Measurements from ENCODE around the gene KCNQ1. TPM values are rescaled to one million over a fixed set of nuclear protein-coding genes. Genes with fewer than 3 reads are reported as not detected.

KCNQ1 gene
- total RNA-seq, 3 donors from 2014 or later = 3.6 to 6.2 (median 5.1) TPM

GRCh38 chr11:2482204-2482603 lies 37.4 kb downstream of the KCNQ1 start:
- DNase-seq (ENCODE audit: low spot score in 2 of 2) = no peak
- H3K27me3 ChIP-seq = peaks cover 0 to 4% of the 10 kb centered on the region in 2 donors
- no peaks in the 10 kb centered on the region for H3K36me3 ChIP-seq
- no peak overlapping the region for H3K4me3 ChIP-seq
- no peak overlapping the region for H3K27ac ChIP-seq
- intact Hi-C loops (cut with DNase I; ENCODE audit: low total_unique reads) = no loop called here
- H3K4me1 ChIP-seq = no peaks in the 10 kb centered on the region
- peaks cover 9 to 24% of the 10 kb centered on the region in 2 donors for H3K9me3 ChIP-seq
- TF ChIP-seq POLR2A (IDR thresholded peaks at IDR 0.05) (no peak), POLR2AphosphoS5 (IDR thresholded peaks at IDR 0.05) (no peak)
- TF ChIP-seq, protein P1, sequence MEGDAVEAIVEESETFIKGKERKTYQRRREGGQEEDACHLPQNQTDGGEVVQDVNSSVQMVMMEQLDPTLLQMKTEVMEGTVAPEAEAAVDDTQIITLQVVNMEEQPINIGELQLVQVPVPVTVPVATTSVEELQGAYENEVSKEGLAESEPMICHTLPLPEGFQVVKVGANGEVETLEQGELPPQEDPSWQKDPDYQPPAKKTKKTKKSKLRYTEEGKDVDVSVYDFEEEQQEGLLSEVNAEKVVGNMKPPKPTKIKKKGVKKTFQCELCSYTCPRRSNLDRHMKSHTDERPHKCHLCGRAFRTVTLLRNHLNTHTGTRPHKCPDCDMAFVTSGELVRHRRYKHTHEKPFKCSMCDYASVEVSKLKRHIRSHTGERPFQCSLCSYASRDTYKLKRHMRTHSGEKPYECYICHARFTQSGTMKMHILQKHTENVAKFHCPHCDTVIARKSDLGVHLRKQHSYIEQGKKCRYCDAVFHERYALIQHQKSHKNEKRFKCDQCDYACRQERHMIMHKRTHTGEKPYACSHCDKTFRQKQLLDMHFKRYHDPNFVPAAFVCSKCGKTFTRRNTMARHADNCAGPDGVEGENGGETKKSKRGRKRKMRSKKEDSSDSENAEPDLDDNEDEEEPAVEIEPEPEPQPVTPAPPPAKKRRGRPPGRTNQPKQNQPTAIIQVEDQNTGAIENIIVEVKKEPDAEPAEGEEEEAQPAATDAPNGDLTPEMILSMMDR (IDR thresholded peaks at IDR 0.05) = no peak

DNA sequence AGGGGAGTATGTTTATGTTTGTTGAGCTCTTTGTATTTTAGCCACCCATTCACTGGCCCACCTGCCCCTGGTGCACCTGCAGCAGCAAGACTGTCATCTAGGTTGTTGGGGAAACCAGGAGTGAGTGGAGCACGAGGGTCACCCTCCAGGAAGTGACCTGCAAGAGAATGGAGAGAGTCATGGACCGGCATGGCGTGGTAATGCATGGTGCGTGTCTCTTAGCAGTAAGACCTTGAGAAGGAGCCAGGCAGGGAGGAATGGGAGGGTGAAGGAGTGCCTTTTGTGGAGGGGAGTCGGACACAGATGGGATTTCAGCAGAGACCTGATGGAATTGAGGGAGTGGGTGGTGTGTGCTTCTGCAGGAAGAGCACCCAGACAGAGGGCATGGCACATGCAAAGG lies 37.9 kb downstream of the KCNQ1 start:
- DNase-seq (ENCODE audit: low spot score in 2 of 2) = no peak

DNA sequence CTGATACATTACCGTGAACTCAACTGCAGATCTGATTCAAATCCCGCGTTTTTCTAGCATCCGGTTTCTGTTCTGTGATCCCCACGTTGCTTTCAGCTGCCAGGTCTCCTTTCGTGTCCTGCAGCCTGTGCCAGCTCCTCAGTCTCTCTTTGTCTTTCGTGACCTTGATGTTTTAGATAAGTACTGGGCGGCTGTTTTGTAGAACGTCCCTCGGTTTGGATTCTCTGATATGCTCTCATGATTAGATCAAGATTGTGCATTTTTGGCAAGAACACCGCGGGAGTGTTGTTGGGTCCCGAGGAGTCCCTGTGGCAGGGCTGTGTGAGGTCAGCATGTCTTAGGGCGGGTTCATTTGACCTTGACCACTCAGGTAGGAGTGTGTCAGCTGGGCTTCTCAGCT lies 38.6 kb downstream of the KCNQ1 start:
- no peak for TF ChIP-seq POLR2AphosphoS5 (IDR thresholded peaks at IDR 0.05)
- TF ChIP-seq, protein P1 (IDR thresholded peaks at IDR 0.05) = no peak
- no peak for TF ChIP-seq POLR2A (IDR thresholded peaks at IDR 0.05)
- Histone ChIP-seq H3K9me3 (peaks cover 13 to 36% of the 10 kb centered on the region in 2 donors), H3K27me3 (peaks cover 0 to 4% of the 10 kb centered on the region in 2 donors), H3K36me3 (no peaks in the 10 kb centered on the region), H3K27ac (no peak overlapping the region), H3K4me3 (no peak overlapping the region), H3K4me1 (no peaks in the 10 kb centered on the region)
- DNase-seq (ENCODE audit: low spot score in 2 of 2) = no peak
- intact Hi-C loops (cut with DNase I; ENCODE audit: low total_unique reads) = no loop called here

More for the DNA sequence above, 37.9 kb downstream of the KCNQ1 start:
- intact Hi-C loops (cut with DNase I; ENCODE audit: low total_unique reads) = no loop called here
- Histone ChIP-seq H3K36me3 (no peaks in the 10 kb centered on the region), H3K4me1 (no peaks in the 10 kb centered on the region), H3K27me3 (peaks cover 0 to 4% of the 10 kb centered on the region in 2 donors), H3K4me3 (no peak overlapping the region), H3K9me3 (peaks cover 9 to 30% of the 10 kb centered on the region in 2 donors), H3K27ac (no peak overlapping the region)
- no peak for TF ChIP-seq POLR2AphosphoS5 (IDR thresholded peaks at IDR 0.05)

DNA sequence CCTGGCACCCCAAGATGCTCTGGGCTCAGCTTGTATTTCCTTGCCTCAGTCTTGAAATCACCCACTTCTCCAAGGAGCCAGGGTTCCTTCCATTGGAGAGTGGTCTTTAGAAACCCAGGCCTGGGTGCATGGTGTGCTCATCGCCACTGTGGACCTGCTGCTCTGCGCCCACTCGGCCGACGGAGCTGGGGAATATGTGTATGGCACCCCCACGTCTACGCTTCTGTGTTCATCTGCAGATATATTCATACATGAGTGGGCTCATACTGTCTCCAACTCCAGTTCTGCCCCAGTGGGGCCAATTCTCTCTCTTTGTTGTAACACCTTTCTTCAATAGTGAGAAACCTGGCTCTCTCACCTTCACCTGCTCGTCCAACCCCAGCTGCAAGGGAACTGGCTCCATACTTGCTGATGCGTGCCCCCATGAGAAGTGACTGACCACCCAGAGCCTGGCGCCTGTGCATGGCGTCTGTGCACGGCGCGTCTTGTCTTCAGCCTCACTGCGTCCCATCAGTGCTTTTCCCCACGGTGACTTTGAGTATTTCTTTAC lies 39.8 kb downstream of the KCNQ1 start:
- Histone ChIP-seq H3K36me3 (no peaks in the 10 kb centered on the region), H3K9me3 (peaks cover 11 to 35% of the 10 kb centered on the region in 2 donors), H3K27me3 (peaks cover 0 to 4% of the 10 kb centered on the region in 2 donors), H3K4me1 (no peaks in the 10 kb centered on the region), H3K4me3 (no peak overlapping the region), H3K27ac (no peak overlapping the region)
- intact Hi-C loops (cut with DNase I; ENCODE audit: low total_unique reads) = no loop called here
- TF ChIP-seq POLR2A (IDR thresholded peaks at IDR 0.05) (no peak), POLR2AphosphoS5 (IDR thresholded peaks at IDR 0.05) (no peak)
- TF ChIP-seq, protein P1 (IDR thresholded peaks at IDR 0.05) = no peak
- DNase-seq (ENCODE audit: low spot score in 2 of 2) = no peak

GRCh38 chr11:2488004-2488403 lies 43.2 kb downstream of the KCNQ1 start:
- Histone ChIP-seq H3K36me3 (no peaks in the 10 kb centered on the region), H3K27ac (no peak overlapping the region), H3K4me3 (no peak overlapping the region), H3K4me1 (no peaks in the 10 kb centered on the region), H3K27me3 (no peaks in the 10 kb centered on the region), H3K9me3 (peaks cover 11 to 26% of the 10 kb centered on the region in 2 donors)
- DNase-seq (ENCODE audit: low spot score in 2 of 2) = no peak
- TF ChIP-seq POLR2A (IDR thresholded peaks at IDR 0.05) = no peak
- no peak for TF ChIP-seq POLR2AphosphoS5 (IDR thresholded peaks at IDR 0.05)
- TF ChIP-seq, protein P1 (IDR thresholded peaks at IDR 0.05) = no peak
- intact Hi-C loops (cut with DNase I; ENCODE audit: low total_unique reads) = no loop called here
